ENCODE results near the gene SF3B2. TPM values are rescaled to one million over a fixed set of nuclear protein-coding genes. Genes with fewer than 3 reads are reported as not detected.

The SF3B2 gene, protein sequence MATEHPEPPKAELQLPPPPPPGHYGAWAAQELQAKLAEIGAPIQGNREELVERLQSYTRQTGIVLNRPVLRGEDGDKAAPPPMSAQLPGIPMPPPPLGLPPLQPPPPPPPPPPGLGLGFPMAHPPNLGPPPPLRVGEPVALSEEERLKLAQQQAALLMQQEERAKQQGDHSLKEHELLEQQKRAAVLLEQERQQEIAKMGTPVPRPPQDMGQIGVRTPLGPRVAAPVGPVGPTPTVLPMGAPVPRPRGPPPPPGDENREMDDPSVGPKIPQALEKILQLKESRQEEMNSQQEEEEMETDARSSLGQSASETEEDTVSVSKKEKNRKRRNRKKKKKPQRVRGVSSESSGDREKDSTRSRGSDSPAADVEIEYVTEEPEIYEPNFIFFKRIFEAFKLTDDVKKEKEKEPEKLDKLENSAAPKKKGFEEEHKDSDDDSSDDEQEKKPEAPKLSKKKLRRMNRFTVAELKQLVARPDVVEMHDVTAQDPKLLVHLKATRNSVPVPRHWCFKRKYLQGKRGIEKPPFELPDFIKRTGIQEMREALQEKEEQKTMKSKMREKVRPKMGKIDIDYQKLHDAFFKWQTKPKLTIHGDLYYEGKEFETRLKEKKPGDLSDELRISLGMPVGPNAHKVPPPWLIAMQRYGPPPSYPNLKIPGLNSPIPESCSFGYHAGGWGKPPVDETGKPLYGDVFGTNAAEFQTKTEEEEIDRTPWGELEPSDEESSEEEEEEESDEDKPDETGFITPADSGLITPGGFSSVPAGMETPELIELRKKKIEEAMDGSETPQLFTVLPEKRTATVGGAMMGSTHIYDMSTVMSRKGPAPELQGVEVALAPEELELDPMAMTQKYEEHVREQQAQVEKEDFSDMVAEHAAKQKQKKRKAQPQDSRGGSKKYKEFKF
- total RNA-seq: 100 to 1,000 TPM; 202 to 203 TPM

GRCh38 chr11:66051766-66052663 lies at the start of gene SF3B2:
Gene SF3B2 (plus strand): TSS chr11:66052364. CDS start chr11:66052385, 21 bp downstream.

GRCh38 chr11:66011785-66012303 lies 40.3 kb upstream of the SF3B2 start, which contains the start of gene CST6:
Gene CST6 (plus strand): TSS chr11:66012008. CDS start chr11:66012045, 37 bp downstream.

DNA sequence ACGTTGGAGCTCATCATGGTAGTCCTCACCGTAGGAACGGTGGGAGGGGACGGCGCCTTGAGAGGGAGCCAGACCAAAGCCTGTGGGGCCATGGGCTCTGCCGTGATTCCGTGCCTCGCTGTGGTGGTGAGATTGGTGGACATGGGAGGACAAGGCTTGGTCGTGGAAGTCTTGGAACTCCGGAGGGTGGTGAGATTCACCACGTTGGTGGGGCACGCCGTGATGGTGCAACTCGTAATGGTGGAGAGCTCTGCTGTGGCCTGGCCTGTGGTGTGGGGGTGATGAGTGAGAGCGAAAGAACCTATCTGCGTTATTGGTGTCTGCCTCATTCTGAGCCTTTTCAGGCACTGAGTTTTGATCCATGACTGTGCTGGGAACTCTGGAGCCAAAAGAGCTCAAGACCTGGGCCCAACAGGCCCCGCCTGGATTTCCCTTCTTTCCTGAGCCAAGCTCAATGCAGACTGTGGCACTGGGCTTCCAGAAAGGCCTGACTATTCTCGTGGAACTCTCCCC lies 26.1 kb upstream of the SF3B2 start, which contains the start of gene CATSPER1:
CATSPER1 (minus strand) TSS at position 463 of the 513 bp plus-strand sequence; CDS start at position 363, 100 bp downstream.

DNA sequence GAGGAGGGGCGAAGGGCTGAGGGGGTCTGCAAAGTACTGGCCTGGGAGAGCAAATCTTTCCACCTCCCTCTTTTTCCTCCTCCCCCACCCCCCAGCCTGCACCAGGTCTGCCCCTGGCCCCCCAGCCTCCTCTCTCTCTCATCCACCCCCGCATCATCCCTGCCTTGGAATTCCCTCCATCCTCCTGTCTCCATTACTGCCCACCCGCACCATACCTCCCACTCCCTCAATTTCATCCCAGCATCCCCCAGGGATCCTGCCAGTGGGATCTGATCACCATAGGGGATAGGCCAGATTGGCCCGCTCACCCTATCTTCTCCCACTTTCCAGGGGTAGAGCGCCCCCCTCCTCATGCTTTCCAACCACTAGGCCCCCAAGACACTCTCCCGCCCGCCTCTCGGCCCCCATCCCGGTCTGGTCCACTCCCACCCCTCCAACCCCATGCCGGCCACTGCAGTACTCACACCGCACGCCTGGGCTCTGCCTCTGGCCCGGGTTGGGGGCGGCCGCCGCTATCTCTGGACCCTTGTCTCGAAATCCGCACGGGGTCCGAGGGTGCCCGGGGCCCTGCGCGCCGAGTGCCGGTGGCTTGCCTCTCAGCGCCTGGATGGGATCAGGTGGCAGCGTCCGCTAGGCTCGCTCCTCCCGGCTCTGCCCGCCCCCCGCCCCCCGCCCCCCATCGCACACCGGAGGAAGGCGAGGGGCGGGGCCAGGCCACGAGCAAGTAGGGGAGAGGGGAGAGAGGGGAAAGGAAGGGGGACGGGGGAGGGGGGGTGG lies 3.4 kb upstream of the SF3B2 start, which contains the start of gene GAL3ST3:
GAL3ST3 (minus strand) TSS at position 615 of the 777 bp plus-strand sequence. CDS start 3,746 bp downstream, outside the sequence.

GRCh38 chr11:66069715-66070603 lies 17.8 kb downstream of the SF3B2 start, which contains the start of gene PACS1:
Gene PACS1 (plus strand): TSS chr11:66070272. CDS start chr11:66070487, 215 bp downstream.

Other genes starting within 250 kb of the SF3B2 start
- 1 to 10 TPM; 1.5 to 2.2 TPM for gene SNX32, start 218.4 kb upstream of the SF3B2 start, total RNA-seq
- gene CFL1, start 194.2 kb upstream of the SF3B2 start, total RNA-seq: 1,000 to 10,000 TPM; 1,544 to 1,547 TPM
- 10 to 100 TPM; 78.8 to 92.6 TPM for gene MUS81, start 191.9 kb upstream of the SF3B2 start, total RNA-seq
- gene EFEMP2, start 179.6 kb upstream of the SF3B2 start, total RNA-seq: 10 to 100 TPM; 10.5 to 12.1 TPM
- gene CTSW, start 172.5 kb upstream of the SF3B2 start, total RNA-seq: 10 to 100 TPM; 47.0 to 47.2 TPM
- 10 to 100 TPM; 63.8 to 64.3 TPM for gene FIBP, start 163.9 kb upstream of the SF3B2 start, total RNA-seq
- 10 to 100 TPM; 44.8 to 46.0 TPM for gene CCDC85B, start 161.7 kb upstream of the SF3B2 start, total RNA-seq
- gene FOSL1, start 152.0 kb upstream of the SF3B2 start, total RNA-seq: 1 to 10 TPM; 1.8 to 2.0 TPM
- gene C11orf68, start 133.3 kb upstream of the SF3B2 start, total RNA-seq: 10 to 100 TPM; 34.5 to 34.6 TPM
- 100 to 1,000 TPM; 165 to 171 TPM for gene DRAP1, start 132.9 kb upstream of the SF3B2 start, total RNA-seq
- gene TSGA10IP, start 106.9 kb upstream of the SF3B2 start, total RNA-seq: not detected
- 10 to 100 TPM; 68.4 to 73.2 TPM for gene SART1, start 90.6 kb upstream of the SF3B2 start, total RNA-seq
- 10 to 100 TPM; 37.8 to 41.8 TPM for gene EIF1AD, start 50.2 kb upstream of the SF3B2 start, total RNA-seq
- 100 to 1,000 TPM; 186 to 197 TPM for gene BANF1, start 49.9 kb upstream of the SF3B2 start, total RNA-seq
- gene CST6, start 40.4 kb upstream of the SF3B2 start, total RNA-seq: not detected
- gene CATSPER1, start 25.9 kb upstream of the SF3B2 start, total RNA-seq: not detected
- not detected for gene GAL3ST3, start 3.2 kb upstream of the SF3B2 start, total RNA-seq
- gene PACS1, start 17.9 kb downstream of the SF3B2 start, total RNA-seq: 100 to 1,000 TPM; 109 to 119 TPM
- 10 to 100 TPM; 30.9 to 39.3 TPM for gene KLC2, start 205.3 kb downstream of the SF3B2 start, total RNA-seq
- 100 to 1,000 TPM; 124 TPM for gene RAB1B, start 216.3 kb downstream of the SF3B2 start, total RNA-seq
- gene CNIH2, start 225.8 kb downstream of the SF3B2 start, total RNA-seq: 1 to 10 TPM; 2.6 TPM
- 10 to 100 TPM; 42.0 to 45.3 TPM for gene YIF1A, start 236.8 kb downstream of the SF3B2 start, total RNA-seq
- gene TMEM151A, start 239.5 kb downstream of the SF3B2 start, total RNA-seq: not detected

Data from activated naive CD4-positive, alpha-beta T cell treated with anti-CD3 and anti-CD28 coated beads, Interleukin-2, amount 10 ng/mL, durations not matched to agents 5 hours and 36 hours (primary cell).